22Rv1 (cell line): ENCODE measurements around the gene ZNF695.

Experiments used
- CTCF ChIP-seq: fragments of 450-650 bp; IDR thresholded peaks from 2 replicates; pipeline ENCODE4 v1.5.1; 2017; ENCODE audit warnings: mild to moderate bottlenecking
- ZFX ChIP-seq: fragments of 450-650 bp; IDR thresholded peaks from 2 replicates; pipeline ENCODE4 v1.6.1; 2017; ENCODE audit warnings: antibody characterized with exemption, borderline replicate concordance

- TF ChIP-seq CTCF: no peak
- no peak for TF ChIP-seq ZFX
These were observed 41.4 kb downstream of the ZNF695 start for GRCh38 chr1:246966502-246966901.
